Activated T-cell treated with anti-CD3 and anti-CD28 coated beads for 1 hour (primary cell): ENCODE results near the gene NAA35.

Source experiments
- DNase-seq: peaks from one replicate; pipeline ENCODE4 v3.0.0-alpha.2; 2020; ENCODE audit warnings: low read depth

The NAA35 gene

GRCh38 chr9:86062845-86063693 lies 122.1 kb downstream of the NAA35 start:
- DNase-seq, result no peak

GRCh38 chr9:86064220-86064619 lies 123.3 kb downstream of the NAA35 start:
- DNase-seq, result no peak

- no peak for DNase-seq
Observed at GRCh38 chr9:86069206-86069869, 128.4 kb downstream of the NAA35 start.
